Breast epithelium (tissue), 4 donors: ENCODE data around the gene GMDS. TPM values are rescaled to one million over a fixed set of nuclear protein-coding genes. Genes with fewer than 3 reads are reported as not detected.

Experiments
- DNase-seq, 2 donors: peaks; one replicate each; pipeline ENCODE4 v3.0.0-alpha.2; 2019; ENCODE audit warnings: low spot score in 2 of 2
- H3K27ac ChIP-seq, 2 donors: fragments of 200-600 bp; sonication (generic) in 1 of 2; one replicate each; pipeline ENCODE4 v1.5.1; 2016 to 2019; ENCODE audit warnings: mild to moderate bottlenecking in 1 of 2
- H3K27me3 ChIP-seq, 2 donors: fragments of 200-600 bp; sonication (generic) in 1 of 2; one replicate each; pipeline versions ENCODE4 v1.5.1 to v1.6.0; 2017 to 2019; ENCODE audit warnings: control low read depth in 1 of 2, mild to moderate bottlenecking in 1 of 2
- H3K36me3 ChIP-seq: fragments of 200-600 bp; one replicate; pipeline ENCODE4 v1.5.1; 2019
- H3K4me1 ChIP-seq, 2 donors: fragments of 200-600 bp; sonication (generic); one replicate each; pipeline ENCODE4 v1.5.1; 2016 to 2019; ENCODE audit warnings: control low read depth in 1 of 2
- H3K4me3 ChIP-seq, 3 donors: fragments of 200-600 bp; sonication (generic); 1 replicate in 2 of 3; 2 replicates in 1 of 3; pipeline ENCODE4 v1.5.1; 2016 to 2019; ENCODE audit warnings: mild to moderate bottlenecking in 3 of 3, moderate library complexity in 2 of 3
- H3K9me3 ChIP-seq, 2 donors: fragments of 200-600 bp; sonication (generic) in 1 of 2; one replicate each; pipeline ENCODE4 v1.5.1; 2016 to 2019; ENCODE audit warnings: control low read depth in 1 of 2
- POLR2A ChIP-seq: fragments of 450-650 bp; IDR thresholded peaks from one replicate; pipeline ENCODE4 v1.6.1; 2016; ENCODE audit warnings: antibody characterized with exemption, mild to moderate bottlenecking, moderate library complexity
- POLR2AphosphoS5 ChIP-seq, 3 donors: sonication (generic); formaldehyde crosslinking; IDR thresholded peaks; one replicate each; pipeline ENCODE4 v1.6.1; 2017; ENCODE audit warnings: antibody characterized with exemption in 3 of 3
- intact Hi-C: fragments of 100-400 bp; cut with DNase I; formaldehyde crosslinking; loops from one replicate; pipeline ENCODE4 v1.15.1; 2023; ENCODE audit warnings: low total_unique reads
- total RNA-seq, 3 donors: library from RNA; depleted of rRNA; stranded (reverse); fragments of >200 nt; gene quantifications; one replicate each; pipeline ENCODE4 v1.1.0, GENCODE V29; 2016
- TF ChIP-seq, protein P1 (sequence below), 3 donors: fragments of 450-650 bp; IDR thresholded peaks; one replicate each; pipeline ENCODE4 v1.5.1; 2016 to 2017; ENCODE audit warnings: antibody characterized with exemption in 3 of 3, mild to moderate bottlenecking in 3 of 3, moderate library complexity in 3 of 3

Gene GMDS
- total RNA-seq, 3 donors from 2014 or later, result 7.5 to 29.2 (median 17.0) TPM

DNA sequence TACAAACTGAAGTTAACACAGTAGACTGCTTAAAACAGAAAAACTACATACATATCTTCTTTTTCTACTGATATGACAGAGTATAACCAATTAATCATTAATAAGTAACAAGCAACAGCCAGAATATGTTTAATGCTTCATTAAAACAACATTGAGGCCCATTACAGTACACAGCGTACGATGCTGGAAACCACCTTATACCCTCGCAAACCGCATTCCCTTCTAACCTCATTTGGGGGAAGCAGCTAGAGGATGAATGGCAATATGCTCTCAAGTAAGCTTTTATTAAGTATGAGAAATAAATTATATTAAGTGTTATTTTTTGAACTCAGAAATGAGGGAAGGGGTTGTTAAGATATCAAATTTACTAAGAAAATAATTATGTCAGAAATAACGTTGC, 142.4 kb downstream of the GMDS start:
- no peak for TF ChIP-seq POLR2AphosphoS5 (IDR thresholded peaks at IDR 0.05)
- Histone ChIP-seq H3K36me3 (no peaks in the 10 kb centered on the region), H3K4me3 (no peak overlapping the region), H3K9me3 (no peaks in the 10 kb centered on the region), H3K27me3 (no peaks in the 10 kb centered on the region), H3K27ac (peak overlapping the region in 1 of 2 donors; percentile 11), H3K4me1 (no peaks in the 10 kb centered on the region)
- no peak for DNase-seq
- intact Hi-C loops, result no loop called here

DNA sequence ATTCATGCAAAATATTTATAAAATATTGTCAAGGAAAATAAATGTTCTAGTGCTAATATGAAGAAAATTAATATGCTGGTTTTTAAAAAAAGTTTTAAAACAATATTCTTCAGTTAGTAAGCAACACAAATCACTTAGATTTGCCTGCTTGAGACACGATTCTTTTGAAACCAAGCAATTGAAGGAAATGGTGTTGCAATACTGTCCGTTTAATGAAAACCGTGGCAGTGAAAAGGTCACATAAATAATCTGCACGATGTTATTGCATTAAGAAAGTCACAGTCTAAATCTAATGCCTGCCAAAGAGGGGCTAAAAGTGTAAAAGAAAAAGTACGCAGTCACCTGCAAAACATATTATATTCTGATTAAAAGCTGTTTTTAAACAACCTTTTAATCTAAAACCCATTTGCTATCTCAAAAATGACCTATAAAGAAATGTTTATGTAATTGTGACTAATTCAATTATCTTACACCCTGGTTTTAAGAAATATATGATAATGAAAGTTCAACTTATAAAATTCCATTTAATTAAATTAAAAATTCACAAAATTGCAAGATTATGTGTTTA, 143.0 kb downstream of the GMDS start:
- H3K9me3 ChIP-seq, result no peaks in the 10 kb centered on the region
- no peaks in the 10 kb centered on the region for H3K4me1 ChIP-seq
- H3K27ac ChIP-seq, result no peak overlapping the region
- no peak overlapping the region for H3K4me3 ChIP-seq
- no peak for DNase-seq
- intact Hi-C loops, result no loop called here
- TF ChIP-seq POLR2AphosphoS5 (IDR thresholded peaks at IDR 0.05) (no peak), POLR2A (no peak)
- TF ChIP-seq, protein P1, sequence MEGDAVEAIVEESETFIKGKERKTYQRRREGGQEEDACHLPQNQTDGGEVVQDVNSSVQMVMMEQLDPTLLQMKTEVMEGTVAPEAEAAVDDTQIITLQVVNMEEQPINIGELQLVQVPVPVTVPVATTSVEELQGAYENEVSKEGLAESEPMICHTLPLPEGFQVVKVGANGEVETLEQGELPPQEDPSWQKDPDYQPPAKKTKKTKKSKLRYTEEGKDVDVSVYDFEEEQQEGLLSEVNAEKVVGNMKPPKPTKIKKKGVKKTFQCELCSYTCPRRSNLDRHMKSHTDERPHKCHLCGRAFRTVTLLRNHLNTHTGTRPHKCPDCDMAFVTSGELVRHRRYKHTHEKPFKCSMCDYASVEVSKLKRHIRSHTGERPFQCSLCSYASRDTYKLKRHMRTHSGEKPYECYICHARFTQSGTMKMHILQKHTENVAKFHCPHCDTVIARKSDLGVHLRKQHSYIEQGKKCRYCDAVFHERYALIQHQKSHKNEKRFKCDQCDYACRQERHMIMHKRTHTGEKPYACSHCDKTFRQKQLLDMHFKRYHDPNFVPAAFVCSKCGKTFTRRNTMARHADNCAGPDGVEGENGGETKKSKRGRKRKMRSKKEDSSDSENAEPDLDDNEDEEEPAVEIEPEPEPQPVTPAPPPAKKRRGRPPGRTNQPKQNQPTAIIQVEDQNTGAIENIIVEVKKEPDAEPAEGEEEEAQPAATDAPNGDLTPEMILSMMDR (IDR thresholded peaks at IDR 0.05), result no peak
- no peaks in the 10 kb centered on the region for H3K36me3 ChIP-seq
- no peaks in the 10 kb centered on the region for H3K27me3 ChIP-seq

DNA sequence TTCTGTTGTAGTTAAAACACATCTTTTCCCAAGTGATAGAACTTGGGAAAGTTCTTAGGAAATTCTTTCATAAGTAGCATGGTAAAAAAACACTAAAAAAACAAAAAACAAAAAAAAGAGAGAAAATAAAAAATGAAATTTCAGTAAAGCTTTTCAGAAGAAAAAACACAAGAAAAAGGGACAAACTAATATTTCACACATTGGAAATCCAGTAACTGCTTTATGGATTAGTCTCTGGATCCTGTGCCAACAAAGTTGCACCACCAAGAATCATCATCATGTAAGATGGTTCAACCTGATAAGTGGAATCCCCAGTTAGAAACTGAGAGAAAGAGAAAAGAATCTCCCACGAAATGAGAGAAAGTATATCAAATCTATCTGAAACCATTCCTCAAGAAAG, 144.2 kb downstream of the GMDS start:
- Histone ChIP-seq H3K27ac (no peak overlapping the region), H3K36me3 (no peaks in the 10 kb centered on the region), H3K4me3 (no peak overlapping the region), H3K27me3 (no peaks in the 10 kb centered on the region), H3K9me3 (no peaks in the 10 kb centered on the region), H3K4me1 (no peaks in the 10 kb centered on the region)
- DNase-seq, result no peak
- TF ChIP-seq POLR2A (no peak), POLR2AphosphoS5 (IDR thresholded peaks at IDR 0.05) (no peak)
- TF ChIP-seq, protein P1 (IDR thresholded peaks at IDR 0.05), result no peak
- intact Hi-C loops, result no loop called here

DNA sequence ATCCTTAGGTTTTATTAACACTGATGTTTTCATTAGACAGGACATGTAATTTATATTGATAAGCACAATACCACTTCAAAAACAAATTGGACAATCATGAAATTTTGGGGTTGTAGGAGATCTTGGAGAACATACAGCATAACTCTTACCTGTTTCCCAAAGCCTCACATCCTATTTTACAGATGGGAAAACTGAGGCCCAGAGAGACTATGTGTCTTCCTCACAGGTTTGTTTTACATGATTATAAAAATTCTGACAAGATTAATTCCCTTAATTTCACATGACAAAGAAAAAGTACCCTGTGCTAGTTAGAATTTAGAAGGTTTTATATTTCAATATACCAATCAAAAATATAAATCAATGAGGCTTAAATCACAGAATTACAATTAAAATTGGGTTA, 145.5 kb downstream of the GMDS start:
- no peak for DNase-seq
- Histone ChIP-seq H3K36me3 (no peaks in the 10 kb centered on the region), H3K4me1 (no peaks in the 10 kb centered on the region), H3K9me3 (no peaks in the 10 kb centered on the region), H3K27me3 (no peaks in the 10 kb centered on the region), H3K4me3 (no peak overlapping the region), H3K27ac (no peak overlapping the region)
- TF ChIP-seq POLR2A (no peak), POLR2AphosphoS5 (IDR thresholded peaks at IDR 0.05) (no peak)
- TF ChIP-seq, protein P1 (IDR thresholded peaks at IDR 0.05), result no peak
- intact Hi-C loops, result no loop called here

DNA sequence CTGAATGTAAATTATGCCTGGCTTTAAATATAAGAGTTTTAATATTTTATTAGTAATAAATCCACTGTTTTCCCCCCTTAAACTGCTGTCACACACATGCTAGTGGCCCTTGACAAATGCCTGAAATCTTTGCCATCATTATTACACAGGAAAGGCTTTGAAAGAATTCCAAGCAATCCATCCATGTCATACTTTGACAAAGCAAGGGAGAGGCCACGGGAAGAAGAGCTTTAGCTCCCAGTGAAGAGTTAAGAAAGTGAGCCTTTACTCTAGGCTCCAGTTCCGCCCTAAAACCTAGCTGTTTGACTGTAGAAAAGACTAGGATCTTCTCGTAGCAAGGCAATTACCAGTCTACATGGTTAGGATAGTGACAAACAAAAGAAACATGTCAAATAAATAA, 147.9 kb downstream of the GMDS start:
- intact Hi-C loops, result no loop called here
- TF ChIP-seq POLR2A (no peak), POLR2AphosphoS5 (IDR thresholded peaks at IDR 0.05) (no peak)
- TF ChIP-seq, protein P1 (IDR thresholded peaks at IDR 0.05), result no peak
- H3K27me3 ChIP-seq, result no peaks in the 10 kb centered on the region
- H3K4me3 ChIP-seq, result no peak overlapping the region
- H3K36me3 ChIP-seq, result no peaks in the 10 kb centered on the region
- no peak for DNase-seq
- H3K4me1 ChIP-seq, result no peaks in the 10 kb centered on the region
- H3K27ac ChIP-seq, result no peak overlapping the region
- H3K9me3 ChIP-seq, result no peaks in the 10 kb centered on the region

DNA sequence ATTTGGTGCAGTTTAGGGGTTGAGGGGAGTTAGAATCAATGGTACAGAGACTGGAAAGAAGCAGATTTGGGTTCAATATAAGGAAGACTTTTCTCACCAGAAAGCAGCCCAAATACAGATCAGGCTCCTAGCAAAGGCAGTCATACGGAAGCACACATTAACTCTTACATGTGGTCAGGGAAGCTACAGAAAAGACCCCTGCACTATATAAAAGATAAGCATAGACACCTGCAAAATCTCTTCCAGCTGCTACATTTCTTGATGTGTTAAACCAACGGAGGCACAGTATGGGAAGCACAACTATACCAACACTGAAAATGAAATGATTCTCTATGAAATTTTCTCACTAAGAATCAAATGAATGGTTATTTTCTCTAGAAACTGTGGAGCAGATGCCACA, 150.8 kb downstream of the GMDS start:
- intact Hi-C loops, result no loop called here
- TF ChIP-seq, protein P1 (IDR thresholded peaks at IDR 0.05), result no peak
- no peak for TF ChIP-seq POLR2AphosphoS5 (IDR thresholded peaks at IDR 0.05)
- no peak for TF ChIP-seq POLR2A
- H3K4me1 ChIP-seq, result no peaks in the 10 kb centered on the region
- H3K27ac ChIP-seq, result no peak overlapping the region
- H3K27me3 ChIP-seq, result no peaks in the 10 kb centered on the region
- DNase-seq, result no peak
- no peaks in the 10 kb centered on the region for H3K9me3 ChIP-seq
- H3K36me3 ChIP-seq, result no peaks in the 10 kb centered on the region
- H3K4me3 ChIP-seq, result no peak overlapping the region
